ENCODE results near the gene TFEC.

Gene TFEC

GRCh38 chr7:115973406-115973805 lies 57.2 kb downstream of the TFEC start:
- H3K4me3 ChIP-seq (ENCODE audit: low read depth, low read length): no peak overlapping the region
- DNase-seq (ENCODE audit: low read depth, low spot score): no peak
- TF ChIP-seq CTCF (IDR thresholded peaks at IDR 0.05; ENCODE audit: low read depth, low read length): no peak
- in situ Hi-C loops (cut with HindIII; ENCODE audit: low sequenced_read_pairs): no loop called here

- in situ Hi-C loops (cut with HindIII; ENCODE audit: low sequenced_read_pairs): no loop called here
- no peak overlapping the region for H3K4me3 ChIP-seq (ENCODE audit: low read depth, low read length)
- no peak for DNase-seq (ENCODE audit: low read depth, low spot score)
- TF ChIP-seq CTCF (IDR thresholded peaks at IDR 0.05; ENCODE audit: low read depth, low read length): no peak
Measured at GRCh38 chr7:115971506-115971905, 59.1 kb downstream of the TFEC start.

- H3K4me3 ChIP-seq (ENCODE audit: low read depth, low read length): no peak overlapping the region
- in situ Hi-C loops (cut with HindIII; ENCODE audit: low sequenced_read_pairs): no loop called here
- no peak for DNase-seq (ENCODE audit: low read depth, low spot score)
- no peak for TF ChIP-seq CTCF (IDR thresholded peaks at IDR 0.05; ENCODE audit: low read depth, low read length)
Measured at GRCh38 chr7:115968596-115968995, 62.0 kb downstream of the TFEC start.

- DNase-seq (ENCODE audit: low read depth, low spot score): no peak
- TF ChIP-seq CTCF (IDR thresholded peaks at IDR 0.05; ENCODE audit: low read depth, low read length): no peak
- in situ Hi-C loops (cut with HindIII; ENCODE audit: low sequenced_read_pairs): no loop called here
- H3K4me3 ChIP-seq (ENCODE audit: low read depth, low read length): no peak overlapping the region
Measured at GRCh38 chr7:115968171-115968570, 62.4 kb downstream of the TFEC start.

- no peak for TF ChIP-seq CTCF (IDR thresholded peaks at IDR 0.05; ENCODE audit: low read depth, low read length)
- in situ Hi-C loops (cut with HindIII; ENCODE audit: low sequenced_read_pairs): no loop called here
- DNase-seq (ENCODE audit: low read depth, low spot score): no peak
- no peak overlapping the region for H3K4me3 ChIP-seq (ENCODE audit: low read depth, low read length)
Measured at GRCh38 chr7:115965796-115966475, 64.6 kb downstream of the TFEC start.

- no peak for TF ChIP-seq CTCF (IDR thresholded peaks at IDR 0.05; ENCODE audit: low read depth, low read length)
- H3K4me3 ChIP-seq (ENCODE audit: low read depth, low read length): no peak overlapping the region
- in situ Hi-C loops (cut with HindIII; ENCODE audit: low sequenced_read_pairs): no loop called here
- DNase-seq (ENCODE audit: low read depth, low spot score): no peak
Measured at GRCh38 chr7:115965236-115965635, 65.3 kb downstream of the TFEC start.

Data from astrocyte of the spinal cord (primary cell).